Activated gamma-delta T cell treated with anti-CD3 and anti-CD28 coated beads, Interleukin-2, amount 50 U/mL, for 16 hours (primary cell): Measurements from ENCODE around the gene RNF112.
"Not testable (repeated sequence)": the region's sequence is repeated elsewhere in the genome, so short reads cannot be mapped to it uniquely, and the experiment has no call there.

Experiments used
- DNase-seq: peaks from one replicate; pipeline ENCODE4 v3.0.0-alpha.2; 2020; ENCODE audit warnings: low read depth

The RNF112 gene

DNA sequence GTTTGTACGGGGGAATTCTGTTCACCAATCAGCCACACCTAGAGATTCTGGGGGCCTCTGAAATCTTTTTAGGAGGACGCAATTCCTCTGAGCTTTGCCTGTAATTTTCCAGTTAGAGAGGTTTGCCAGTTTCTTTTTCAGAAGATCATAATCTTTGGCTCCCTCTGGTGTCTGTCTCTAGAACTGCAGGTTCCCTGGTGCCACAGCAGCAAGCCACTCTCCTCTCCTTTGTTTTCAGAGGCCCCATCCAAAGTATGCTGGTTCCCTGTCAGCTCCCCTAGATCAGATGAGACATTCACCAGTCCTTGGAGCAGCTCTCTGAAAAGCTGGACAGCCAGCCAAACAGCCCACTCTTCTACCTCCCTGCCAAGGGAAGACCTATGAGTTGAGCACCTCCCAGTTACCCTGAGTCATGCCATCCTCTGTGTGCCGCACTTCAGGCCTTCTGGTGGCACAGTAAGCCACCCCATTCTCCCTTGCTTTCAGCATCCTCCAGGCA lies 36.1 kb downstream of the RNF112 start:
- DNase-seq = peak; percentile 67

DNA sequence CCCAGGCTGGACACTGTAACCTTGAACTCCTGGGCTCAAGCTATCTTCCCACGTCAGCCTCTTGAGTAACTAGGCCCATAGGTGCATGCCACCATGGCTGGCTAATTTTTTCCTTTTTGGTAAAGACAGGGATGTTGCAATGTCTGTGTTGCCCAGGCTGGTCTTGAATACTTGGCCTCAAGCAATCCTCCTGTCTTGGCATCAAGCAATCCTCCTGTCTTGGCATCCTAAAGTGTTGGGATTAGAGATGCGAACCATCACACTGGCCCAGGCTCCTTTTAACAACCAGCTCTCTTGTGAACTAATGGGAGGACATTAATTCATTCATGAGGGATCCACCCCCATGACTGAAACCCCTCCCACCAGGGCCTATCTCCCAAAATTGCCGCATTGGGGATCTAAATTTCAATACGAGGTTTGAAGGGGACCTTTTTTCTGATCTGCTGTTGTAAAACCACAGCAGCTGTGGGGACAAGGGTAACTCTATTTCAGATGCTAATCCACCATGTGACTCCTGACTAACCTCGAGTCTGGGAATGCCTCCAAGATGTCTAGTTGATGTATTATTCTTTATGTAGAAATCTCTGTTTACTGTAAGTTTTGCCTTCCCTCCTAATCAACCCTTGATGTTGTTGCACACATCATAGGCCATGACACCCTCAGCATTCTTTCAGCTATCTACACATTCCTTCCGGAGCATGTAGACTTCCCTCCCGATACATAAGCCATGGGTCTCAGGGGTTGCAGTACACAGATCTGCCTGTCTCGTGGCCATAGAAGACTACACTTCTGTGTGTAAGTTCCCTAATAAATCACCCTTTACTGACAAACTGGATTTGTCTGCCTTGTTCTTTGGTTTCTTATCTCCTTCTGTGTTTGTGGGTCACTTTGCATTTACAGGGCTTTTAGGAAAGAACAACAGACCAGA lies 37.6 kb downstream of the RNF112 start:
- DNase-seq = no peak

DNA sequence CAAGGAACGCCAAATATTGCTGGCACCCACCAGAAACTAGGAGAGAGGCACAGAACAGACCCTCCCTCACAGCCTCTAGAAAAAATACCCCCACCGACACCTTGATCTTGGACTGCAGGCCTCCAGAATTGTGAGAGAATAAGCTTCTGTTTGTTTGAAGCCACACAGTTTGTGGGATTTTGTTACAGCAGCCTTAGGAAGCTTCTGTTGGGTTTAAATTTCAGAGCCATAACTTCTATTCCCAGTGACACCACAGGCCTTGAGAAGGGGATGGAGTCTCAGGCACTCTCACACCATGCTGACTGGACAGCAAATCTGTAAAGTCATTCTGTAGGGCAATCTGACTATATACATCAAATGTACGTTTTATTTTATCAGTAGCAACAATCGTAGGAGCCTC lies 38.6 kb downstream of the RNF112 start:
- no peak for DNase-seq

DNA sequence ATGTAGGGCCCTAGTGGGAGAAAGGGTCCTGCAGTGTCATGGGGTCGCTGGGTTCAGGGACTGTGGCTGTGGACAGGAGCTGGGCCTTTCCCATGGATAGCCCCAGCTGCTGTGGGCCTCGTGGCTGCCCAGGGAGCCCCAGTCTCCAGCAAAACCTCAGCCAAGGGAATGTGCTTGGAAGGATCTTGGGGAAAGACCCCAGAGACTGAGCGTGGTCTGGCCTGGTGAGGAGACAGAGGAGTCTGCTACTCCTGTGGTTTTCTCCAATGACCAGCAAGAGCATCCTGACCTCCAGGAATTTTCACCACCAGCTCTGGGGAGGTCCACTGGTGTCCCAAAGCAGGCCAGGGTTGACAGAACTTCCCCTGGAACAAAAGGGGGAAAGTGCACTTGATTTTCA lies 42.3 kb downstream of the RNF112 start:
- DNase-seq = no peak

DNA sequence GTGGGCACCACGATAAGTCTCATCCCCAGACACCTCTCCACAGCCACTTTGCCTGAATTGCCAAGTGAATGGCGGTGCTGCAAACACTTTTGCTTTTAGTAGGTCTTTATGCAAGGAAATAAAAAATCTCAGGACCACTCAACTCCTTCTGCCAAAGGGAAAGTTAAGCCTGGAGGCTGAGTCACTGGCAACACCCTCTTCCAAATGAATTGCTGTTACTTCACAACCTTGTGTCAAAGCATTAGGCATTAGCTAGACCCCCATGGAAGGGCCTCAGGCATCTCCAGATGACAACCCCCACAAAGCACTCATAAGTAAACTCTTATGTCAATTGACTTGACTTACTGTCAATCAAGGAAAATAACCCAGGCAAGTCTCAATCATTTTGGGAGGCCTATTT lies 43.0 kb downstream of the RNF112 start:
- DNase-seq = no peak

DNA sequence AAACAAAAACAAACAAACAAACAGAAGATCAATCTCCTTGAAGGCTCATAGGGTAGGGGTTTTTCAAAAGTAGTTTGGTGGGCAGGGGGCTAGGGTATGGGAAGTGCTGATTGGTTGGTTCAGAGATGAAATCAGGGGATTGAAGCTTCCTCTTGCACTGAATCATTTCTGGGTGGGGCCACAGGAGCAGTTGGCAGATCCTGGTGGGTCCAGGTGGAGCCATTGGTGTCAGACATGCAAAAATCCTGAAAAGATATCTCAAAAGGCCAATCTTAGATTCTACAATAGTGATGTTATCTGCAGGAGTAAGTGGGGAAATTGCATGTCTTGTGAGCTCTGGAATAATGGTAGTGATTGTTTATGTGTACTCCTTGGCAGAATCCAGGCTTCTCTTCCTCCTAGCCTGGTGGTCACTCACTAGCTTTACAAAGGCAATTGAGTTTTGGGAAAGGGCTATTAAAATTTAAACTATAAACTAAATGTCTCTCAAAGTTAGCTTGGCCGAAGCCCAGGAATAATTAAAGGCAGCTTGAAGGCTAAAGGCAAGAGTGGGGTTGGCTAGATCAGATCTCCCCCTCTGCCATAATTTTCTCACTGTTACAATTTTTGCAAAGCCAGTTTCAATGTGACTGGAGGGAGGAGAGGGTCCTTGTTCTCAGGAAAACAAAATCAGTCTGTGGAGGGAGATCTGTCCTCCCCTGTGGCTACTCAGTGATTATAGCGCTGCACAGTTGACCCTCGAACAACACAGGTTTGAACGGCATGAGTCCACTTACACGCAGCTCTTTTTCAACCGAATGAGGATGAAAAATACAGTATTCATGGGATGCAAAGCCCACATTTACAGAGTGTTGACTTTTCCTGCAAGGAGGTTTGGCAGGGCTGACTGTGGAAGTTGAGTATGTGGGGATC lies 45.2 kb downstream of the RNF112 start:
- no peak for DNase-seq

DNA sequence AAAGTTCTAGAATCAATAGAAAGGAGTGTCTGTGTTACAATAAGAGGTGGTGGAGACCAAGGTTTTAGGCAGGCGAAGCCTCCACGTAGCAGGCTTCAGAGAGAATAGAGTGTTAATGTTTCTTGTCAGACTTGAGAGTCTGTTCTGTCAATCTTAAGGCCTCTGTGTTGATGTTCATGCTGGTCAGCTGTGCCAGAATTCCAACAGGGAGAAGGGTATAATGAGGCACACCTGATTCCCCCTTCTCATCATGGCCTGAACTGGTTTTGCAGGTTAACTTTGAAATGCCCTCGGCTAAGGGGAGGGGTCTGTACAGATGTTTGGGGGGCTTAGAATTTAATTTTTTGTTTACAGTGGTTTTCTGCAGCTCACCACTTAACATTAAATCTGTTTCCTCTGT lies 46.0 kb downstream of the RNF112 start:
- no peak for DNase-seq

DNA sequence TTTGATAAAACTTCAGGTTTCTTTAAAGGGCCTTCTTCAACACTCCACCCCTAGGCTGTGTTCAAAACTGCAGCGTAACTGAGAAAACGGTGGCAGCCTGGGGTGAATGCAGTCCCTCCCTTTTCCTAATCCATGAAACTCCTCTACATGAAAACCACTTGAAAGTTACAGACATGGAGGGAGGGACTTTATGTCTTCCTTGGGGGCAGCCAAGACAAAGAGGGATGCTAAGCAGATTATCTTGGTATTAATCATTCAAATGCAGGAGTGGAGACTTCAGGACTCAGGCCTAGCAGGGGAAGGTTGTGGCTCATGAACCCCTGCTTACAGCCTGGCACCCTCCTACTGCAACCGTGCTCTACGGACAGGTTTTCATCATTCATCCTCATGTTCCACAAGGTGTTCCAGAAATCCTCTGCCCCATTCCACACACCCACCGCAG lies 46.8 kb downstream of the RNF112 start:
- DNase-seq = no peak

DNA sequence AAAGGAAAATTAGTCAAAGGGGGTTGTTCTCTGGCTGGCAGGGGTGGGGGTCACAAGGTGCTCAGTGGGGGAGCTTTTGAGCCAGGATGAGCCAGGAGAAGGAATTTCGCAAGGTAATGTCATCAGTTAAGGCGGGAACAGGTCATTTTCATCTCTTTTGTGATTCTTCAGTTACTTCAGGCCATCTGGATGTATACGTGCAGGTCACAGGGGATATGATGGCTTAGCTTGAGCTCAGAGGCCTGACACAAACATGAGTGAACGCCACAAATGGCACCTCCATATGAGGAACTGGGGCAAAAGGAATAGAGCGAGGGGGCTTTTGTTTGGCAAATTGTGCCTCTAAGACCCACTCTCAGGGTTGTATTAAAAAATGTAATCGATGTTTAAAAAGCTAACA lies 47.4 kb downstream of the RNF112 start:
- DNase-seq = not testable (repeated sequence)

DNA sequence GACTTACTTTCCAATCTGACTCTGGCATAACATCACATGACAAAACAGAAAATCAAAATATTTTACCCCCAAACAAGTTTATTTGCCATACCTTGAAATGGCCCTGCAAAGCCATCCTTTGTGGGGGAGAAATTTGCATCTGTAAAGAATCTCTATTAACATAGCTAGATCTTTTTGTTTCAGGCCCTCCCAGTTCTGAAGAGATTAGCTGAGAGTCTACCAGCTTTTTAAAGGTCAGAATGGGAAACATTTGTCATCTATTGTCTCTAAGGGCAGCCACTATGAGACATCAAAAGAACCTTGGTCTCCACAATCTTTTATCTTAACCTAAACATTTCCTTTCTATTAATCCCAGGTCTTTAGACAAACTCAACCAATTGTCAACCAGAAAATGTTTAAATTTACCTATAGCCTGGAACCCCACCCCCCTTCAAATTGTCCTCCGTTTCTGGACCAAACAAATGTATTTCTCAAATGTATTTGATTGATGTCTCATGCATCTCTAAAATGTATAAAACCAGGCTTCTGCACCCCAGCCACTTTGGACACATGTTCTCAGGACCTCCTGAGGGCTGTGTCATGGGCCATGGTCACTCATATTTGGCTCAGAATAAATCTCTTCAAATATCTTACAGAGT lies 48.1 kb downstream of the RNF112 start:
- DNase-seq = not testable (repeated sequence)

DNA sequence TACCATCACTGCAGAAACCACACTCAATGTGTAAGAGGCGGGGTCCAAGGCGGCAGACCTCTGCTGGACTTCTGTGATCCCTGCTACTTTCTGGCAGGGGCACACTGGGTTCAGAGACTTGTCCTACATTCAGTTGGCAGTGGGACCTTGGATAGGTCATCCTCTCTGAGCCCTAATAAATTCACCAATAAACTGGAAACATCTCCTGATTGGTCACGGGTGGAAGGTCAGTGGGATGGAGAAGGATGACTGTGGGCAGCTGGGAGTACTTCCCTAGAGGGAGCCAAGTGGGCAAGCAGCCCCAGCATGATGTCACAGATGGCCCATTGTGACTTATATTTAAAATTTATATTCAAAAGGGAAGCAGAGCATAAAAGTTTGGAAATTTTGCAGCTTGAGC lies 49.7 kb downstream of the RNF112 start:
- no peak for DNase-seq

DNA sequence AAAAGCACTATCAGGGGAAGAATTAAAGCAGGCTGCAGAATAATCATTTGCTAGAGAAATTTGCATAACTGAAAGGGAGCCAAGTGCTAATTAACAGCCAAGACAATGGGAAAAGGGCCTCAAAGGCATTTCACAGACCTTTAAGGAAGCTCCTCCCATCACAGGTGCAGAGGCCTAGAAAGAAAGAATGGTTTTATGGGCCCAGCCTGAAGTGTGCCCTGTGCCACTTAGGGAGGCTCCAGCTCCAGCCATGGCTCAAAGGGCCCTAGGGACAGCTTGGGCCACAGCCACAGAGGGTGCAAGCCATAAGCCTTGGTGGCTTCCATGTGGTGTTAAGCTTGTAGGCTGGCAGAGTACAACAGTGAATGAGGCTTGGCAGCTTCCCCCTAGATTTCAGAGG lies 50.1 kb downstream of the RNF112 start:
- DNase-seq = no peak

DNA sequence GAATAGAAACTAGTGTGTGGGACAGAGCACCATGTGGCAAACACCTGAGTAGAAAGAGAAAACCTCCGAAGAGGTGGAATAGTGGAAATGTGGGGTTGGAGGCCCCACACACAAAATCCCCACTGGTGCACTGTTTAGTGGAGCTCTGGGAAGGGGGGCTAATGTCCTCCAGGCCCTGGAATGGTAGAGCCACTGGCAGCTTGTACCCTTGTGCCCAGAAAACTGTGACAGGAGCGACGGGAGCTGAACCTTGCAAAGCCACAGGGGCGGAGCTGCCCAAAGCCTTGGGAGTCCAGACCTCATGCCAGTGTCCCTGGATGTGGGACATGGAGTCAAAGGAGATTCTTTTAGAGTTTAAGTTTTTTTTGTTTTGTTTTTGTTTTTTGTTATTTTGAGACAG lies 50.6 kb downstream of the RNF112 start:
- no peak for DNase-seq

DNA sequence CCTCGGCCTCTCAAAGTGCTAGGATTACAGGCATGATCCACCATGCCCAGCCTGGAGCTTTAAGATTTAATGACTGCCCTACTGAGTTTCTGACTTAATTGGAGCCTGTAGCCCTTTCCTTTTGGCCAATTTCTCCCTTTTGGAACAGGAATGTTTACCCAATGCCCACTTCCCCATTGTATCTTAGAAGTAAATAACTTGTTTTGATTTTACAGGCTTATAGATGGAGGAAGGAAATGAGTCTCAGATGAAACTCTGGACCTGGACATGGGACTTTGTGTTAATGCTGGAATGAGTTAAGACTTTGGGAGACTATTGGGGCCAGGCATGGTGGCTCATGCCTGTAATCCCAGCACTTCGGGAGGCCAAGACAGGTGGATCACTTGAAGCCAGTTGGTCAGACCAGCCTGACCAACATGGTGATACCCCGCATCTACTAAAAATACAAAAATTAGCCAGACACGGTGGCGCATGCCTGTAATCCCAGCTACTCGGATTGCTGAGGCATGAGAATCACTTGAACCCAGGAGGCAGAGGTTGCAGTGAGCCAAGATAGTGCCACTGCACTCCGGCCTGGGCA lies 51.5 kb downstream of the RNF112 start:
- not testable (repeated sequence) for DNase-seq

DNA sequence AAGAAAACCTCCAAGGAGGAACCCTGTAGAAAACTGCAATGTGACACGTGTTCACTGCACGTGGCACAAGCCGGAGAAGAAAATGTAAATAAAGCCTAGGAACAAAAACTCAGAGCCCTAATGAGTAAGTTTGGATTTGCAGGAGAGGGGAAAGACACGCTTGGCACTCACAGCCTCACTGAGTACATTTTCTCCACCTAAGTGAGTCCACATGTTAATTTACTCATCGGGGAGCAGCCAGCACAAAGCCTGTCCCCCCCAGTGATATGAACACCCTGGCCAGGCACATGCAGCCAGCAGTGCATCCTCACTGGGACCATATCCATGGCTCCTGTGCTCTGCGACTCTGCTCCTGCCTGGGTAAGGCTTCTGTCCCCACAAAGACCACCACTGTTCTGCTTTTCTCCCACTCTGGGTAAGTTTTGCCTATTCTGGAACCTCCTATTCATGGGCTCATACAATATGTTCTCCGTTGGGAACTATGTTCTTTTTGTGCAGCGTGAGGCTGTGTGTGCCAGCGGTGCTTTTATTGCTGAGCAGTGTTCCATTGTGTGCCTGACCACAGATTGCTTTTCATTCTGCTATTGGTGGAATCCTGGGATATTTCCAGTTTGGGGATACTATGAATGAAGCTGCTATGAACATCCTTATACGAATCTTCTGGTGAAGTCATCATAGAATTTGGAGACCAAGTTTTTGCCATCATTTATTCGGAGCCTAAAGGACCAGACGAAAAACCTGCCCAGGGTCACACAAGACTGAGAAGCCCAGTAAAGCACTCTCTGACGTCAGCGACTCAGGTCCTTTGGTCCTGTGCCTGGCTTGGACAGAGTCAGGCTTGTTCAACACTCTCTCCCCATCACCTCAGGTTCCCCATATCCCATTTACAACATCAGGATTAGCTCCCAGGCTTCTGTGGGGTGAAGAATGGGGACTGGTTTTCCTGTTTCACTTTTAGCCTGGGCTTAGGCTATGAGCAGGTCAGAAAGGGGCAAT lies 53.3 kb downstream of the RNF112 start:
- no peak for DNase-seq
